ENCODE measurements around the gene THUMPD1.
"Not testable (repeated sequence)": the region's sequence is repeated elsewhere in the genome, so short reads cannot be mapped to it uniquely, and the experiment has no call there.

THUMPD1 gene

DNA sequence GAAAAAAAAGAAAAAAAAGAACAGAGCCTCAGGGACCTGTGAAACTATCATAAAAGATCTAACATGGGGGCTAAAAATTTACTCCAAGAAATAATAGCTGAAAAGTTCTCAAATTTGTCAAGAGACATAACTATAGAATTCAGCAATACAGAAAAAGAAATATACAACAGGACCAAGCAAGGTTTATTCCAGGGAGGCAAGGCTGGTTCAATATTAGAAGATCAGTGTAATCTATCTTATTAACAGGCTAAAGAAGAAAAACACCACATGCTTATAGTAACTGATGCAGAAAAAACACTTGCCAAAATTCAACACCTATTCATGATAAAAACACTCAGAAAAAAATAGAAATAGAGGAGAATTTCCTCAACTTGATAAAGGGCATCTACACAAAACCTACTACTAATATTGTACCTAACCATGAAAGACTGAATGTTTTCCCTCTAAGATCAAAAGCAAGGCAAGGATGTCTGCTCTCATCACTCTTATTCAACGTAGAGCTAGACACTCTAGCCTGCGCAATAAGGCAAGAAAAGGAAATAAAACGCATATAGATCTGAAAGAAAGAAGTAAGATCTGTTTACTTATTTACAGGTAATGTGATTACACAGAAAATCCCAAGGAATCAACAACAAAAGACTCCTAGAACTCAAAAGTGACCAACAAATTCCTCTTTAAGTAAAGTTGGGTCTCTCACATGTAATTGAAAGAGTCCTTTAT lies 20.9 kb upstream of the THUMPD1 start:
- DNase-seq (no peak), ATAC-seq (replicated peaks) (no peak)
- H3K27ac Mint-ChIP-seq: peak overlapping the region; percentile 92
- peaks cover 4 to 8% of the 10 kb centered on the region in 2 donors for H3K36me3 Mint-ChIP-seq
- no peaks in the 10 kb centered on the region for H3K27me3 Mint-ChIP-seq
- H3K9me3 Mint-ChIP-seq: peaks cover 4 to 6% of the 10 kb centered on the region in 2 donors
- peaks cover 7 to 11% of the 10 kb centered on the region in 2 donors for H3K4me1 Mint-ChIP-seq
- peak overlapping the region; percentile 85 to 89 for H3K4me3 Mint-ChIP-seq

GRCh38 chr16:20761175-20761574 lies 19.6 kb upstream of the THUMPD1 start:
- no peak overlapping the region for H3K27ac Mint-ChIP-seq
- H3K36me3 Mint-ChIP-seq: peaks cover 4 to 8% of the 10 kb centered on the region in 2 donors
- H3K9me3 Mint-ChIP-seq: peaks cover 4 to 6% of the 10 kb centered on the region in 2 donors
- no peak for DNase-seq
- no peak overlapping the region for H3K4me3 Mint-ChIP-seq
- H3K27me3 Mint-ChIP-seq: no peaks in the 10 kb centered on the region
- peaks cover 7 to 11% of the 10 kb centered on the region in 2 donors for H3K4me1 Mint-ChIP-seq
- no peak for ATAC-seq (replicated peaks)

GRCh38 chr16:20760346-20760745 lies 18.7 kb upstream of the THUMPD1 start:
- ATAC-seq (replicated peaks) (no peak), DNase-seq (no peak)
- H3K4me3 Mint-ChIP-seq: no peak overlapping the region
- H3K27me3 Mint-ChIP-seq: no peaks in the 10 kb centered on the region
- H3K4me1 Mint-ChIP-seq: peaks cover 7 to 11% of the 10 kb centered on the region in 2 donors
- peaks cover 4 to 6% of the 10 kb centered on the region in 2 donors for H3K9me3 Mint-ChIP-seq
- peaks cover 4 to 8% of the 10 kb centered on the region in 2 donors for H3K36me3 Mint-ChIP-seq
- no peak overlapping the region for H3K27ac Mint-ChIP-seq

DNA sequence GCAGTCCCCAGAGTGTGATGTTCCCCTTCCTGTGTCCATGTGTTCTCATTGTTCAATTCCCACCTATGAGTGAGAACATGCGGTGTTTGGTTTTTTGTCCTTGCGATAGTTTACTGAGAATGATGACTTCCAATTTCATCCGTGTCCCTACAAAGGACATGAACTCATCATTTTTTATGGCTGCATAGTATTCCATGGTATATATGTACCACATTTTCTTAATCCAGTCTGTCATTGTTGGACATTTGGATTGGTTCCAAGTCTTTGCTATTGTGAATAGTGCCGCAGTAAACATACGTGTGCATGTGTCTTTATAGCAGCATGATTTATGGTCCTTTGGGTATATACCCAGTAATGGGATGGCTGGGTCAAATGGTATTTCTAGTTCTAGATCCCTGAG lies 14.2 kb upstream of the THUMPD1 start:
- not testable (repeated sequence) for H3K27me3 Mint-ChIP-seq; ATAC-seq (replicated peaks); H3K4me3 Mint-ChIP-seq; H3K27ac Mint-ChIP-seq; H3K9me3 Mint-ChIP-seq; H3K36me3 Mint-ChIP-seq; H3K4me1 Mint-ChIP-seq; DNase-seq

GRCh38 chr16:20755238-20755637 lies 13.6 kb upstream of the THUMPD1 start:
- H3K27ac Mint-ChIP-seq: no peak overlapping the region
- peaks cover 0 to 4% of the 10 kb centered on the region in 2 donors for H3K9me3 Mint-ChIP-seq
- DNase-seq: no peak
- no peaks in the 10 kb centered on the region for H3K27me3 Mint-ChIP-seq
- H3K4me1 Mint-ChIP-seq: no peaks in the 10 kb centered on the region
- H3K36me3 Mint-ChIP-seq: peaks cover 2% of the 10 kb centered on the region in 2 donors
- H3K4me3 Mint-ChIP-seq: no peak overlapping the region
- ATAC-seq (replicated peaks): no peak

DNA sequence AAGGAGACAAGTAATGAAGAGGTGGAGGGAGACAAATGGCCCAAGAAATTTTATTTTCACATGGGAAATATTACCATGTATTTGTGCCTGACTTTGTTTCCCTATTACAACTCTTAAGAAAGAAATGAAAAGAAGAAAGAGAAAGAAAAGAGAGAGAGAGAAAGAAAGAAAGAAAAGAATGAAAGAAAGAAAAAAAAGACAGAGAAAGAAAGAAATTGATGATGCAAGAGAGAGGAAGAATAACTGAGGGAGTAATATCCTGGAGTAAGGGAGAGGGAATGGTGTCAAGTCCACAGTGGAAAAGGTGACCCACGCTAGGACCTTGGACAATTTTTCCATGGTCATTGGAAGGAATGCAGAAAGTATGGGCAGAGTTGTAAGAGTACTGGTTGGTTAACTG lies 12.1 kb upstream of the THUMPD1 start:
- H3K4me1 Mint-ChIP-seq: no peaks in the 10 kb centered on the region
- H3K36me3 Mint-ChIP-seq: no peaks in the 10 kb centered on the region
- no peaks in the 10 kb centered on the region for H3K27me3 Mint-ChIP-seq
- H3K27ac Mint-ChIP-seq: no peak overlapping the region
- H3K9me3 Mint-ChIP-seq: peaks cover 0 to 2% of the 10 kb centered on the region in 2 donors
- ATAC-seq (replicated peaks) (no peak), DNase-seq (no peak)
- H3K4me3 Mint-ChIP-seq: no peak overlapping the region

GRCh38 chr16:20750558-20750957 lies 8.9 kb upstream of the THUMPD1 start:
- Mint-ChIP-seq H3K4me1 (no peaks in the 10 kb centered on the region), H3K9me3 (peaks cover 7 to 10% of the 10 kb centered on the region in 2 donors), H3K27me3 (no peaks in the 10 kb centered on the region), H3K4me3 (no peak overlapping the region), H3K36me3 (peaks cover 4 to 6% of the 10 kb centered on the region in 2 donors), H3K27ac (no peak overlapping the region)
- DNase-seq (no peak), ATAC-seq (replicated peaks) (no peak)

DNA sequence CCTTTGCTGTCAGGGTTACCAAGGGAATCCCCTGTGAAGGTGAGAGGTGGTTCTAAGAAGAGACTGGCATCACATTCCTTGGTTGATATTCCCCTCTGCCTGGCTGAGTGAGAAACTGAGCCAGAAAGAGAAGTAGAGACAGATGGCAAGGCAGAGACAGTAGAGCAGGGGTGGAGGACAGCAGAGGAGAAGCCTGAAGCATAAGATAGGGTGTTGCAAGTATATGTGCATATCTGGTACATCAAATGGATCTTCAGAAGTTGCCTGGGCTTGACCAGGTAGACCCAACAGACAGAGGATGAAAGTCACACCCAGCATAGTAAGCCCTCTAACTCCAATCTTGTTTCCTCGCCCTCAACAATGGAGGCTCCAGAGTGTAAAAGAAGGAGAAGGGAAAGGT lies 7.9 kb upstream of the THUMPD1 start:
- H3K27me3 Mint-ChIP-seq: no peaks in the 10 kb centered on the region
- ATAC-seq (replicated peaks): no peak
- no peak overlapping the region for H3K4me3 Mint-ChIP-seq
- H3K4me1 Mint-ChIP-seq: no peaks in the 10 kb centered on the region
- DNase-seq: no peak
- peaks cover 4 to 6% of the 10 kb centered on the region in 2 donors for H3K36me3 Mint-ChIP-seq
- no peak overlapping the region for H3K27ac Mint-ChIP-seq
- H3K9me3 Mint-ChIP-seq: peaks cover 7 to 10% of the 10 kb centered on the region in 2 donors

DNA sequence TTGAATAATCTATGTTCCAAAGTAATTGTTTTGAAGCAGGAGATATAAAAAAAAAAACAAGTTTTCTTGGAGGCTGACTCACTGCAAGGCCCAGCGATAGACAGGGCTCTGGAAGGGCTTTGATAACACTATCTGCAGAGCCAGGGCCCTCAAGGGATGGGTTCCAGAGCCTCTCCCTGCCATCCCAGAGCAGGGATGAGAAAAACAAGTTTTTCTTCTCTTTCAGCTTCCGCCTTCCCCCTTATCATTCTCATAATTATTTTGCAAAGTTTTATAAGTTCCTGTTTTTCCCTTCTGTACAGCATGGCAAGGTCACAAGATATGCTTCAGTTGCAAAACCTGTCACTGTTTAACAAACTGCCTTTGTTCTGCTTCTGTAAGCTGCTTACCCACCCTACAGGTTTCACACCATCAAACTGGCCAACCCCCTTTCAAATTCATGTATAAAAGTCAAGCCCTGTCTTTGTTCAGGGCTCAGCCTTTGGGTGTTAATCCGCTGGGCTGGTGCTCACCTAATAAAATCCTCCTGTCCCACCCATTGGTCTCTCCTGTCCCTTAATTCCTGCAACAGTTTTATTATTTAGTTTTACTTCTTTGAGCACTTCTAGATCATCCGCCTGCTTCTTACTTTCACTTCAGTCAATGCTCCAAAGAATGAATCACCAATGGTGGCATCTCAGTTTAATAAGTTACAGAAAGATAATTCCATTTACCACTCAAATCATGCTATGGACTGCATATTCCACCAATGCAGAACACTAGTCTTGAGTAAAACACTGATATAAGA lies 5.6 kb upstream of the THUMPD1 start:
- no peak overlapping the region for H3K4me3 Mint-ChIP-seq
- H3K9me3 Mint-ChIP-seq: peaks cover 7 to 10% of the 10 kb centered on the region in 2 donors
- peaks cover 4 to 6% of the 10 kb centered on the region in 2 donors for H3K36me3 Mint-ChIP-seq
- peak overlapping the region; percentile 62 for H3K27ac Mint-ChIP-seq
- ATAC-seq (replicated peaks) (peak; percentile 59 to 68), DNase-seq (no peak)
- peaks cover 0 to under 1% of the 10 kb centered on the region in 2 donors for H3K4me1 Mint-ChIP-seq
- no peaks in the 10 kb centered on the region for H3K27me3 Mint-ChIP-seq

DNA sequence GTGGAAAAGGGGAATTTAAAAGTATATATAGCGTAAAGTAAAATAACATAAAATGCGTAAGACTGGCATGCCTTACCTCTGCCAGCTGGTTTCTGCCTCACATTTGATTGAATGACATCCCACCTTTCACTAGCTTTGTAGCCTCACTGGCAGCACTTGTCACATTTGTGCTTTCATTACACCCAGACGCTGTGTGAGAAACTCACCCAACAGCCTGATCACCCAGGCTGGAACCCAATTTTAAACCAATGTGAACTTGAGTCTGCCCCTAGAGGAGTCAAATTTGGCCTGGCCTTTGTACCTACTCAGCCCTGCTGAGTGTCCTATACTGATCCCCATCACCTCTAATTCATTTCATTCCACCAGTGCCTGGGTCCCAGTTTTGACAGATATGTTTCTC lies 4.8 kb upstream of the THUMPD1 start:
- peaks cover 4 to 6% of the 10 kb centered on the region in 2 donors for H3K36me3 Mint-ChIP-seq
- H3K27me3 Mint-ChIP-seq: no peaks in the 10 kb centered on the region
- peaks cover 3 to 6% of the 10 kb centered on the region in 2 donors for H3K4me1 Mint-ChIP-seq
- H3K27ac Mint-ChIP-seq: no peak overlapping the region
- DNase-seq: no peak
- H3K4me3 Mint-ChIP-seq: no peak overlapping the region
- ATAC-seq (replicated peaks): no peak
- H3K9me3 Mint-ChIP-seq: peaks cover 7 to 10% of the 10 kb centered on the region in 2 donors

DNA sequence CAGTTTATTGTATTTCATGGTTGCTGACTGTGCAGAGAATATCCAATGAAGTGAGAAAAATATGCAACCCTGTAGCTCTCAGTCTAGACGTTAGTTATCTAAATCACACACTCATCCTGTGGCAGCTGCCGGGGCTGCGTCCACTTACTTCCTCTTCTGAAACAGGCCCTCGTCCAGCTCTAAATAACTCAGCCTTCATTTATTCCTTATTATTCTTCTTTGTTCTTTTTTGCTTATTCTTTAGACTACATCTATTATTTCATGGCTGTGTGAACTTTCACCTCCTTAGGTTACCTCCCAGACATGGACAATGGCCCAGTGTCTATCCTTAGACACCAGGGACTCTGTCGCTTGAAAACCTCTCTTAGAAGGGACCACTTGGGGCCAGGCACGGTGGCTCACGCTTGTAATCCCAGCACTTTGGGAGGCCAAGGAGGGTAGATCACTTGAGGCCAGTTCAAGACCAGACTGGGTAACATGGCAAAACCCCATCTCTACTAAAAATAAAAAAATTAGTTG lies 3.4 kb upstream of the THUMPD1 start:
- no peak for DNase-seq
- peaks cover 4 to 6% of the 10 kb centered on the region in 2 donors for H3K36me3 Mint-ChIP-seq
- no peak for ATAC-seq (replicated peaks)
- no peak overlapping the region for H3K4me3 Mint-ChIP-seq
- peaks cover 3 to 15% of the 10 kb centered on the region in 2 donors for H3K4me1 Mint-ChIP-seq
- H3K9me3 Mint-ChIP-seq: peaks cover 7 to 10% of the 10 kb centered on the region in 2 donors
- no peaks in the 10 kb centered on the region for H3K27me3 Mint-ChIP-seq
- no peak overlapping the region for H3K27ac Mint-ChIP-seq

DNA sequence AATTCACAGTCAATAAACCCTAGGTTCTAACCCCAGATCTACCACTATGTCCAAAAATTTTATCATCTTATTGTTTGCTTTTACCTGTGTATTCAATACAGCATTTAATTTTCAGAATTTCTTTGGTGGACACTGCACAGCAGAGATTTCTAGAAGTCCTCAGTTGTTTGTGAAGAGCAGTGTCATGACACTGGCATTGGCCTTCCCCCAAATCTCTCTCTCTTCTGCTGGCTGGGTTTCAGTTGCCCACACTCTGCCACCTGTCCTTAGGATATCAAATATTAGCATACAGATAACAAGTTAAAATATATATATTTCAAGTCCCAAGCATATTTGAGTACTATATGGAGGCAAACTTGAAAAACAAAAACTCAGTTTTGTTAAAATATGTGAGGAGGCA lies 2.0 kb upstream of the THUMPD1 start:
- H3K4me1 Mint-ChIP-seq: peaks cover 7 to 21% of the 10 kb centered on the region in 2 donors

DNA sequence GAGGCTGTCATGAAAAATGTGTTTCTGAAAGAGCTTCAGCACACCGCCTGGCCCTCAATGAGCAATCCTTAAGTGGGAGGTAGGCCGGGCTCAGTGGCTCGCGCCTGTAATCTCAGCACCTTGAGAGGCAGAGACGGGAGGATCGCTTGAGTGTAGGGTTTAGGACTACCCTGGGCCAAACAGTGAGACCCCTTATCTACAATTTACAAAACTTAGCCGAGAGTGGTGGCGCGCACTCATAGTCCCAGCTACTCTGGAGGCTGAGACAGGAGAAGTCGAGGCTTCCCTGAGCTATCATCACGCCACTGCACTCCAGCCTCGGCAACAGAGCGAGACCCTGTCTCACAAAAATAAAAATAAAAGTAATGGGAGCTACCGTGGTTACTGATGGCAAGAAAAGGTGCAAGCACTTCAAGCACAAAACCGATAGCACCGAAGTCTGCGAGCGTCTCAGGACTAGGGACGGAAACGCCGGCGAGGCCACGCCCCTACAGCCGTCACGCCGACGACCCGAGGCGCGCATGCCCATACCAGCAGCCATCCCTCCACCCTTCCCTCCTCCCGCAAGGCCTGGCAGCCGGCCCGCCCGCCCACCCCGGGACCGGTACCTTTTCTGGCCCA lies 607 bp downstream of the THUMPD1 start:
- DNase-seq: peak; percentile 81
- Mint-ChIP-seq H3K36me3 (peaks cover 13 to 15% of the 10 kb centered on the region in 2 donors), H3K4me1 (peaks cover 9 to 27% of the 10 kb centered on the region in 2 donors), H3K27ac (peak overlapping the region; percentile 98), H3K4me3 (peak overlapping the region; percentile 94 to 99), H3K27me3 (no peaks in the 10 kb centered on the region), H3K9me3 (no peaks in the 10 kb centered on the region)
- ATAC-seq (replicated peaks): peak; percentile 86 to 88

More for the DNA sequence above, 2.0 kb upstream of the THUMPD1 start:
- peaks cover 5 to 10% of the 10 kb centered on the region in 2 donors for H3K9me3 Mint-ChIP-seq
- ATAC-seq (replicated peaks) (no peak), DNase-seq (no peak)
- H3K4me3 Mint-ChIP-seq: no peak overlapping the region
- H3K27me3 Mint-ChIP-seq: no peaks in the 10 kb centered on the region
- H3K27ac Mint-ChIP-seq: no peak overlapping the region
- peaks cover 6 to 11% of the 10 kb centered on the region in 2 donors for H3K36me3 Mint-ChIP-seq
